Stimulated activated CD8-positive, alpha-beta memory T cell treated with anti-CD3 and anti-CD28 coated beads, Interleukin-15, amount 100 ng/mL, for 1 hour (primary cell): ENCODE results near the gene GNG12.

Experiments
- DNase-seq: peaks from one replicate; pipeline ENCODE4 v3.0.0-alpha.2; 2020; ENCODE audit warnings: low read depth

GNG12 gene

DNA sequence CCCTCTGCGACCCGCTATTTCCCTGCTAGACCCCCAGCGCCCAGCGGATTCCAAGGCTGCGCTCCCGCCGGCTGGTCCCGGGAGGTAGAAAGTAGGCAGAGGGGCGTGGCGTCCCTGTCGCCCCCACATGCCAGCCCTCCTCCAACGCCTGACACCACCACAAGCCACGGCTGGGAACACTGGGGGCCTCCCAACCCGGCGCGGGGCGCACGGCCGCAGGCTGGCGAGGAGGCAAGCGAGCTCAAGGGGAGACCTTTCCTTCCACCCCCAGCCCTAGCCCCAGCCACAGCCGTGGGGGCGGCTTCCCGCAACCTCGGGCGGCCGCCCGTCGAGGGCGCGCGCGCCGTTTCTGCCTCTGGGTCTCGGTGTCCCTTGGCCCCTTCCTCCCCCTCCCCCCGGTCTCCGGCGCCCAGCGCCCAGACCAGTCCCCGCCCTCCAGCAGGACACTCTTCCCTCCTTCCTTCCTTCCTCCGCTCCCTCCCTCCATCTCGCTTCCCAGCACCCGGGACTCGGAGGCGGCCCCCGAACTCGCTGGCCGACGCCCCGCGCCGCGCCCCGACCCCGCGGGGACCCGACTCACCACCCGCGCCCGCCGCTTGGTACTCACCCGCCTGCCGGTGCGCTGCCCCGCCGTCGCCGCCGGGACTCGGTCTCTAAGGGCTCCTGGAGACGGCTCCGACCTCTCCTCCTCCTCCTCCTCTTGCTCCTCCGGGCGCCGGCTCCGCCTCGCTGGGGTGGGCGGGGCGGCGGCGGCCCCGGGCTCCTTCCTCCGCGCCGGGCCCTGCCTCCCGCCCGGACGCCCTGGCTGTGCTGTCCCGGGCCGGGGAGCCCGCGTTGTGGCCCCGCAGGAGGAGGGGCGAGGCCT is at the start of gene GNG12:
GNG12 (minus strand) TSS at position 731 of the 865 bp plus-strand sequence. CDS start 125,781 bp downstream, outside the sequence.
- no peak for DNase-seq

DNA sequence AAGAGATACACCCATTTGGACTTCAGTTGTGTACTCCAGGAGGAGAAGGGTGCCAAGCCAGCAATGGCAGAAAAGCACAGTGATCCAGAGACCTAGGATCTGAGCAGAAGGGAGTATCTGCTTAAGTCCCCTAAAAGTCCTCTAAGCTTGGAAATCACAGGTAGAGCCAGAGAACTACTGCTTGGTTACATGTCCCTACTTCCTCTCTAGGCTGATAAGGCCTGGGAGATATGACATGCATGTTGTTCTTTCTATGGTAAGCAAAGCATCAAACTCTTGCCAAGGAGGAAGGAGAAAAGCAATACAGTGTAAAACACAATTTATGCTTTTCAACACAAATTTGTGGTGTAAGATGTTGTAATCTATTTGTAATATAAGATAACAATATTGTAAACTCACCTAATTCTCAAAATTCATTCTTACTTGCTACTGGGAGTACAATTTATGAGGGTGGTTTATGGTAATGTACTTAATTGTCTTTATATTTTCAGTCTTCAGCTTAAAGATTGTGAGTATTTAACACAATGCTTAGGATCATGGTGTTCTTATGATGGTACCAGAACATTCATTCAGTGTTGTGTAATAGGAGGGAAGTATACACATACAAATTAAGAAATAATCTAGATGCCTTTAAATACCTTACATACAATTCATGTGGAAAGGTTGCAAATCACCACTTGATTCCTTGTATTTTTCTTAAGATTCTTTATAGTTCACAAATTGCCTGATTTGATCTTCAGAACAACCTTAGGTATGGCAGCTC is 49.1 kb upstream of the GNG12 start:
- no peak for DNase-seq

DNA sequence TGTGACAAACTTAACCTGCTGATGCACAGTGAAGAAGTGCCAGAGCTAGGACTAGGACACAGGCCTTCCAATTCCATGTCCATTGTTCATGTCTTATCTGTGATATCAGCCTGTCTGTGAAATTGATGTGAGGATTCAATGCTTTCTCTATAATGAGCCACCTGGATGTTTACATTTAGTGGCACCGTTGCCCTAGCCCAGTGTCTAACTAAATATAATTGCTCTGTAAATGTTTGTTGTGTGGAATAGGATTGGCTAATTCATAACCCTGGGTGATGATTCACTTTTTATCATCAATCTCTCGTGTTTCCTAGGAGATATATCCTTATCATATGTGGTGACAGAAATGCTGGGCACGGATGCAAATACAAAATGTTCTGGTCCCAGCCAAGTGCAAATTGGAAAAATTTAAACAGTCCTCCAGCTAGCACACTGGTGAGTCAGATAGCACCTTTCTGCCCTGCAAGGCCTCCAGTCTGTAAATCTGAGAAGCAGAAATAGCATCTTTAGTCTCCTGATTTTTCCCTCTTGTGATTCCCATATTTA is 46.9 kb upstream of the GNG12 start:
- DNase-seq = no peak

DNA sequence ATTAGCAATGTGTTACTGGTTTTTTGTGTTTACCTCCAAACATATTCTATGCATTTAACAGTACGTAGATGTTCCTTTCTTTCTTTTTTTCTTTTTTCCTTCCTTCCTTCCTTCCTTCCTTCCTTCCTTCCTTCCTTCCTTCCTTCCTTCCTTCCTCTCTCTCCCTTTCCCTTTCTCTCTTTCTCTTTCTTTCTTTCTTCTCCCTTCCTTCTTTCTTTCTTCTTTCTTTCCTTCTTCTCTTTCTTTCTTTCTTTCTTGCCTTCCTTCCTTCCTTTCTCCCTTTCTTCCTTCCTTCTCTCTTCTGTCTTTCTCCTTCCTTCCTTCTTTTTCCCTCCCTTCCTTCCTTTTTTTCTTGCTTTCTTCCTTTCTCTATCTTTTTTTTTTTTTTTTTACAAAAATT is 46.2 kb upstream of the GNG12 start:
- no peak for DNase-seq

DNA sequence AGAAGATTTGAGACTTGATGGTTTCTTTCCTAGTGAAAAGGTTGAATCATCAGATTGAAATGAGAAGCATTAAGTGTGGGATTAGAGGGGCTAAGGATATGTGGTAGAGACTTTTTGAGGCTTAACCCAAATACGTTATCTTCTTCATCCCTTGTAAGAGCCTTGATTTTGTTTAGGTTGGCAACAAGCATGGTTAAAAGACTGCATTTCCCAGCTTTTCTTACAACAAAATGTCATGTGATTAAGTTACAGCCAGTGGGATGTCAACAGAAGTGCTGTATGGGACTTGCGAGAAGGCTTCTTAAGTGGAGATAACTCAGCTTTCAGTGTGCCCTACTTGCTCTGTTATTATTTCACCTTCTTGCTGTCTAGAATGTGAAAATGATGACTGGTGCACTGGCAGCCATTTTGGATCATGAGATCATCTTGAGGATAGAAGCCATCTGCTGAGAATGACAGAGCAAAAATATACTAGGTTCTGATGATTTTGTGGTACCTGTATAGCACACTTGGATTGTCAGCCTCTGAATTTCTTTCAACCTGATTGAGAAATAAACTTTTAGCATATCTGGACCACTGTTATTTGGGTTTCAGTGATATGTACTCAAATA is 41.3 kb upstream of the GNG12 start:
- no peak for DNase-seq

DNA sequence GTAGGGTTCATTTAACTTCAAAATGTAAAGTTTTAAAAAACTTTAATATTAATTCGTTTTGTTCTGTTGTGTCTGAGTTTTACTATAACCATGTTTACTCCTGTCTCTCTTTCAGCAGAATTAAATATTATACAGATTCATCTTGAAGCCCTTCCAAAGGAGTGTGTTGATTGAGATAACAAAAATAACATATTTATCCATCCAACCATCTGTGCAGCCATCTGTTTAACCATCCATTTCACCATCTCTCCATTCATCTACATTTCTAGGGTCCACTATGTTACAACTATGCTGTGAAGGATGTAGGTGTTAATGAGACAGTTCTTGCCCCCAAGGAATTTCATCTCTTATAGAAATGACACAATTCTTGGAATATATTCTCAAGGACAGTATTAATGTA is 36.0 kb upstream of the GNG12 start:
- no peak for DNase-seq

DNA sequence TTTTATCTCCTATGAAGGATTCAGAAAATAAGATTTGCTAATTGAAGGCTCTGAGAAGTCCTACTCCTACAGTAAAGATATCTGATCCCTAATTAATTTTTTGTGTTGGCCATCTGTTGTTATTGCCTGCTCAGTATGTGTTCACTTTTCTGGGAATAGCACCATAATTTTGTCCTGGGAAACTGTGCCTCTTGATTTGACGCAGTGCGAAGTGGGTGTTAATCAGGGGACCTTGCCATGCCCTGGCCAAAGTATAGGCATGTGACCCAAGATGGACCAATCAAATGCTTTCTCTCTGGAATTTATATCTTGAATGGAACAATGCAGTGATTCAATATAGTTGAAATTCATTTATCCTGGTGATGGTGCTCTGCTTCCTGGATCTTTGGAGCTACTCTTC is 30.4 kb upstream of the GNG12 start:
- no peak for DNase-seq

DNA sequence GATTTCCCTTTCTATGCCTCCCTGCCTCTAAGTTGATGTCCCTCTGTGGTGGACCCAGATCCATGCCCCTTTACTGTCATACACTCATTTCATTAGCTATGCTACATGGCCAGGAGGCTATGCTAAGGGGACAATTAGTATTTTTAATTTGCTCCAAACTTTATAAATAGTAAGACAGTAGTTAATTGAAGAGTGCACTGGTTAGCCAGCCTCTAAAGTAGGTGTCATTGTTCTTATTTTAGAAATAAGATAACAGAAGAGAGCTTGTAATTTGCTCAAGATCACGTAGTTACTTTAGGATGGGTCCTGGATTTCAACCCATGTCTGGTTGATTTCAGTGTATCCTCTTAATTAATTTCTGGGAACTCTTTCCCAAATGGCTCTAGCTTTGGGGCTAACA is 29.4 kb upstream of the GNG12 start:
- no peak for DNase-seq

DNA sequence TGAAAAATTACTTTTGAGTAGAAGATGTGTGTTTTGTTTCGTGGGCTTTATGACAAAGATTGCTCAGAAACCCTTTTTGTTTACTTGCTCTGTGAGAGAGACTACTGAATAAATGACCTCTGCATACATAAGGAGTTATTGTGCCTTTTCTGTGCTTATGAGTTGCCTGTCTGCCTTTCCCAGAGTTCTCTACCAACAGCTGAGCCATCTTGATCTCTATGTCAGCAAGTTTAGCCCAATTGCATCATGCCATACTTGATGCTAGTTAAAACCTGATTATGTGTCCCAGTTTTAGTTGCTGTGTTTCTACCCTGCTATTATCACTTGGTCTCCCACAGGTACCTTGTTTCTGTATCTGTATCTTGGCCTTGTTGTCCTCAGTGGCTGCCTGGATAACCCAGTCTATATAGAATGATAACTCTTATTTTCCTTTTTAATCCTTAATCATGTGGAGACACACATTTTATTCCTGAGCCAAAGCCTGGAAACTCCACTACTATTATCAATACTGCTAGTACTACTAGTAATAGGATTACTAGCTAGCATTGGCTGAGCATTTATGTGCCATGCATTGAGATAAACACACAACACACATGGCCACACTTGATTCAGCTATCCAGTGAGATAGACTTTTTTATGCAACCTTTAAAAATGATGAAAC is 28.7 kb upstream of the GNG12 start:
- DNase-seq = no peak

DNA sequence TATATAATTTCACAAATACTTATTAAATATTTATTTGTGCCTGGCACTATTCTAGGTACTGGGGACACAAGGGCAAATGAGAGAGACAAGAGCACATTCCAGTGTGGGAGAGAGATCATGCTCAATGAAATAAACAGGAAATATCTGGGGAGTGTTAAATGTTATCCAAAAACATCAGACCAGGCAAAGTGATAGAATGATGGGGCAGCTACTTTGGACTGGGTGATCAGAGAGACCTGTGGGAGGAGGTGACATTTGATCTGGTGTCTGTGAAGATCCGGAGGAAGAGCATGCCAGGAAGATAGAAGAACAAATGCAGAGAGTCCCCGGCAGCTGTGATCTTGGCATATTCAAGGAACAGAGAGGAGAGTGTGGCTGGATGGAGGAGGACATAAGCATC is 27.5 kb upstream of the GNG12 start:
- DNase-seq = no peak

DNA sequence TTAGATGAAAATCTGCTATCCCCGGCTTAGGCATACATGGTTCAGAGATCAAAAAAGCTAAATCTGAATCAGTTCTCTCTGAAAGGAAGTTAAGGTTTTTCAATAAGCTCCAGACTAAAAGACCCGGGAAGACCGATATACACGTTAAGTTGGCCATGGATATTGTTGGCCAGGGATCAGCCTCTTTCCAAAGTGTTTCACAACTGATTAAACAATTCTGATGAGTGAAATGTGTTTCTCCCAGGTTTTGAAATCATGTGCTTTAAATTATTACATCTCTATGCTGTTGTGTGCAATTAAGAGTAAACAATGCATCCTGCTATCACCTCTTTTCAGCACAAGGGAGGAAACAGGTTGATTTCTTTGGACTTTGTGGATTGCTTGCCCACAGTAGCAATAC is 23.7 kb upstream of the GNG12 start:
- DNase-seq = no peak

DNA sequence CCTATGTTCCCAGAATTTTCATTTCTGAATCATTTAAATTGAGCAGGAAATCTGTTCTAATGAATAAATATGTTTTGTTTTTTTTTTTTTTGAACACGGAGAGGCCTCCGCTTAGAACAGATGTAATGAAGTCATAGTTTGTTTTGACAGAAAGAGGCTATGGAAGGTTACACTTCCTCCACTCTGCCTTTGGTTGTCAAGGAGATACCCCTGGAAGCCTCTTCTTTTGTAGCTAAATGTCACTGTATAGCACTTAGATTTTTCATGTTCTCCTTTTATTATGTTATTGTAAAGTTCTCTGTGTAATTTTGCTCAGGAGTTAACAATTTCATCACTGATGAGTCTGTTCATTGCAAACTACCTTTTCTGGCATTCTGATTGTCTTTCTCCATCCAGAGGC is 22.7 kb upstream of the GNG12 start:
- DNase-seq = no peak

DNA sequence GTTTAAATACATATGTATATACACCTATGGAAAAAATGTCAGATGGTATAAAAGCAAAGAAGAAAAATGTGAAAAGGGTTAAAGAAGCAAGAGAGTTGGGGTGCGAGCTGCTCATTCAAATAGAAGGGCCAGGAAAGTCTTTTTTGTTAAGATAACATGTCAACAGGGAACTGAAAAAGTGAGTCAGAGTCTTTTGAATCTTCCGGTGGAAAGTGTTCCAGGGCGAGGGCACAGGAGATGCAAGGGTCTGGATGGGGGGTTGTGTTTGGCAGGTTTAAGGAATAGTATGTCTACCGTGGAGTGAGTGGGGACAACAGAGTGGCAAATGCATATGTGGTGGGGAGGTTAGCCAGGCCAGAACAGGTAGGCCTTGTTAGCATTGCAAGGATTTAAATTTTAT is 22.2 kb upstream of the GNG12 start:
- DNase-seq = no peak

DNA sequence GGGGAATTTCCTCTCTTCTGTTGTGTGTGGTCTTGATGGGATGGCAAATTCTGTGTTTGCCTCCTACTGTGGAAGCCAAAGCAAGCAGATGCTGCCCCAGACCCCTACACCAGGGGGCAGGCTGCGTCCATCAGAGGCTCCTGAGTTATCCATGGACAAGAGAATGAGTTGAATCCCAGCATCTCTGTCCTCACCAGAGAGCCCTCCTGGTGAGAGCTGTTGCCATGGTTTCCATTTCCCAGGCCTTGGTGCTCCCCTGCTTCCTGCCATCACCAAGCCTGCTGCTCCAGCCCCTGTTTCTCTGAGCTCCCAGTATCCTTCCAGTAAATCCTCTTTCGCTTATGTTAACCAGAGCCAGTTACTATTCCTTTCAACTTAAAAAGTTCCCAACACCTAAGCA is 20.4 kb upstream of the GNG12 start:
- no peak for DNase-seq

DNA sequence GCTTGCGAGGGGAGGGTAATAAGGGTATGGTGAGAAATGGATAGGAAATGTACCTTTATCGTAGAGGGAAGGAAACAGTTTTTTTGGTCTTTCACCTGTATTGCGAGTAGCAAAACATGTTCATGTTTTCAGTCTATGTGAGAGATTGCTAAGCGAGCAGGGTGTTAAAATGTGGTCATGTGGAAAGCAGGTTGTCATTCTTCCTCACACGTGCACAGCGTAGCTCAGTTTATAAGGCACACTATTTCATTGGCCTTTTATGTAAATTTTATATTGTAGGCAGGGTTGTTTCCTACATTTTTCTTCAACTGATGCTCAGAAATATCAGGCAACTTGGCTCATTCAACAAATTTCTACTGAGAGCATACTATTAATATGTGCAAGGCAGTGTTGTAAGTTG is 18.5 kb upstream of the GNG12 start:
- no peak for DNase-seq

DNA sequence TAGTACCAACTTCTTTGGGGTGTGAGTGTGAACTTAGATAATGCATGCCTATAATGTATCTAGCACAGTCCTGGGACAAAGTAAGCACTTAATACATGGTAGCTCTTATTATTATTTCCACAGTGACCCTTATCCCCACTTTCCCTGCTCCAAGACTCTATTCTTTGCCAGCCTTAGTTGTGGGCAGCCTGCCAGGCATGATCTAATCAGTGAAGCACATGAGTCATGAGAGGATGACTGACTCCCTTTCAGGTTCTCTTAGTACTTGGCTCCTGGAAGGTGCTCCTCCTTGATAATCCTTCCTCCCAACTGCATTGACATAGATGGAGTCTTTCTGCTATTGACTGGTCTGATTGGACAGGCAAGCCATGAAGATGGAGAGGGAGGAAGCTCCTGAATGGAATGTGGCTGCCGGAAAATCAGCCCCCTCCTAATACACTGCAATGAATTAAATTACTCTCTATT is 17.4 kb upstream of the GNG12 start:
- no peak for DNase-seq

DNA sequence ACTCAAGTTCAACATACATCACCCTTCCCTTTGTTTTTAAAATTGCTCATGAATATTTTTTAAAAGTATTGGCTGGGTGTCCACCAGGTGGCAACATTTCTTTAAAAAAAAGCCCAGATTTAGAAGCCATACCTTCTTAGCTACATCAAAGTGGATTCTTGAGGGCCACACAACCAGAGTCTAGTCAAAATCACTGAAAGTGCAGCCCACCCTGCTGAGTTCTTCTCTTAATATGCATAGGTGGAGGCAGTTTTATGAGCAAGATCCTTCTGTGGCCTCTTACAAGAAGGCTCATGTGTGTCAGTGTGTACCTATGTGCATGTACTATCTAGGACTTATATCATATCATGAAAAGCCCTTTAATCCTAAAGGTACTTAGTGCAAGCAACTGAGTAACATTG is 16.9 kb upstream of the GNG12 start:
- no peak for DNase-seq

DNA sequence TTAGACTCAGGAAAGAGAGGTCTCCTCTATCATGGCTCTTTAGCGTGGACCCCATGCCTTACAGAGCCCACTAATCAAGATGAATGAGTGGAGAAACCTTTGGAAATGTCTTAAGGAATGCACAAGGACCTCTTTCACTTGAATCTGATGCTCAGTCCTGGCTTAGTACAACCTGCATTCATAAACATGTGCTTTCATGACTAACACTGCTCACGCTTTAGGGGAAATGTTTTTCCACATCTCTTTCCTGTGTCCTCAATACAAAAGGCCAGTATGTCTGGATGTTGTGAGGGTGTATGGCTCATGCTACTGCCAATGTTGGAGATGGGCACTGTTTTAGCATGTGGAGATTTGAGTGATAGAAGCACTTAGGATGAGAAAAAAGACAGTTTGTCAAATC is 14.2 kb upstream of the GNG12 start:
- DNase-seq = no peak

DNA sequence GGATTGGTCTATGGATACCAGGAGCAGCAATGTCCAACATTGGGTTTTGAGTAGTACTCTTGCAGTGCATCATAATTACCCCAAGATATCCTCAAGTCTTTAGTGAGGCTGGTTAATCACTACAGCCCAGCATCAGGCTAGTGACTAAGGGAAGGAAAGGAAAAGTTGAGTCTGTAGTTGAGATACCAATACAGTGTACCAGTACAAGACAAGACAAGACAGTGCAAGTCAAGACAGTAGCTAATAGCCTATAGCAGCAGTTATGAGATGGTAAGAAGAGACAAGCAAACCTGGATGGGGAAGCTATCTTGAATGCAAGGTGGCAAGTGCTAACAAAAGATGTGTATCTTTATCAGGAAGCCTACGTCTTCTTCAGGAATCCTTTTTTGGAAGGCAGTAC is 13.3 kb upstream of the GNG12 start:
- DNase-seq = no peak

DNA sequence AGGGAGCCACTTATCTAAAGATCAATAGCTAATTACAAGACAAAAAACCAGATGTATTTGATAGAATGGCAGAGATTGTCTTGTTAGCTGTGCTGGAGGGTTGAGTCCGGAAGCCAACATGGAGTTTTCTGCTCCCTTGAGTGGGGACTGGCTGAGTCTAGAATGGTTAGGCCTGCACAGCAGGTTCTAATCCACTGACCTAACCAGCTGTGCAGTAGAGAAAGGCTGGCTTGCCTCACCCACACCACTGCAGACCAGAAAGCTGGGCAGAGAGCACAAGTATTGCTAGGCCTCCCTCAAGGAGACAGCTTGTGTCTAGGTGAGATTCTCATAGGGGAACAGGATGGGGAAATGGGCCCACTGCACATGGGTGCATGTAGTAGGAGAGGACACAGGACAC is 11.7 kb upstream of the GNG12 start:
- DNase-seq = no peak

DNA sequence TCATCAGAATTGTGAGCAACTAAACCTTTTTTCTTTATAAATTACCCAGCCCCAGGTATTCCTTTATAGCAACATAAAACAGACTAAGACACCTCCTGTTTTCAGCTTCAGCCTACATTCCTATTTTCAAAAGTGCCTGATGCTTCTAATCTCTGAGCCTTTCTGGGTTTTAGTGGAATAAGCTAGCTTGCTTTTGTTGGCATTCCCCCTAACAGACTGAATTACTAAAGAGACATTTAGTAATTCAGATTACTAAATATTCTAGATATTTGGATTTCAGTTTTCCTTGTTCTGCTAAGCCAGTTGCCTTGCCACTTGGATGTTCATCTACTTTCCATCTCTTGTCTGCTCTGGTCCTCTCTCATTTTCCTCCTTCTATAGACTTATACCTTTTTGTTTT is 10.5 kb upstream of the GNG12 start:
- no peak for DNase-seq

DNA sequence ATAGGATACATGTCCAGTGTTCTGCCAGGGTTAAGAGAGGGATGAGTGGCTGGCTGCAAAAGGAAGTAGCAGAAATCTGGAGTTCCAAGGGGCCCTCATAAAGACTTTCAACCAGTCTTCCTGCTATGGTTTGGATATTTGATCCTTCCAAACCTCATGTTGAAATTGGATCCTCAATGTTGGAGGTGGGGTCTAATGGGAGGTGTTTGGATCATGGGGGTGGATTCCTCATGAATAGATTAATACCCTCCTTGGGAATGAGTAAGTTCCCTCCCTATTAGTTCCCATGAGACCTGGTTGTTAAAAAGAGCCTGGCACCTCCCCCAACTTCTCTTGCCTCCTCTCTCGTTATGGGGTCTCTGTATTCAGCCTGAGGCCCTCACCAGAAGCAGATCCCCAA is 10.1 kb upstream of the GNG12 start:
- no peak for DNase-seq
